WTC11 (cell line): ENCODE results near the gene AVEN.

Experiments used
- ATF1 ChIP-seq: sonication (generic); formaldehyde crosslinking; IDR thresholded peaks from 2 replicates; pipeline ENCODE4 v1.8.1; 2023; ENCODE audit warnings: mild to moderate bottlenecking, moderate library complexity, missing genetic modification reagents
- MYBL2 ChIP-seq: sonication (generic); formaldehyde crosslinking; IDR thresholded peaks from 2 replicates; pipeline ENCODE4 v1.8.1; 2023; ENCODE audit warnings: mild to moderate bottlenecking, moderate library complexity, missing genetic modification reagents
- NR1H2 ChIP-seq: sonication (generic); formaldehyde crosslinking; IDR thresholded peaks from 2 replicates; pipeline ENCODE4 v1.9.0; 2021; ENCODE audit warnings: mild to moderate bottlenecking, moderate library complexity, missing genetic modification reagents
- NR2C2 ChIP-seq: sonication (generic); formaldehyde crosslinking; IDR thresholded peaks from 2 replicates; pipeline ENCODE4 v1.8.0; 2022; ENCODE audit warnings: mild to moderate bottlenecking, missing genetic modification reagents
- RORB ChIP-seq: fragments of 250-450 bp; sonication (Bioruptor Pico); IDR thresholded peaks from 2 replicates; pipeline ENCODE4 v1.9.0; 2021; ENCODE audit warnings: mild to moderate bottlenecking
- SMAD3 ChIP-seq: sonication (generic); formaldehyde crosslinking; IDR thresholded peaks from 2 replicates; pipeline ENCODE4 v1.8.0; 2022; ENCODE audit warnings: missing genetic modification reagents, mild to moderate bottlenecking, borderline replicate concordance
- ZBTB21 ChIP-seq: sonication (generic); formaldehyde crosslinking; IDR thresholded peaks from 2 replicates; pipeline ENCODE4 v1.8.1; 2023; ENCODE audit warnings: mild to moderate bottlenecking, missing genetic modification reagents, borderline replicate concordance
- ZNF138 ChIP-seq: sonication (generic); formaldehyde crosslinking; conservative IDR thresholded peaks from 2 replicates; pipeline ENCODE4 v1.8.1; 2022; ENCODE audit warnings: mild to moderate bottlenecking, moderate library complexity, missing genetic modification reagents
- ZNF423 ChIP-seq: fragments of 250-450 bp; sonication (Bioruptor Pico); IDR thresholded peaks from 2 replicates; pipeline ENCODE4 v2.1.2; 2022; ENCODE audit warnings: mild to moderate bottlenecking, moderate library complexity
- ZNF671 ChIP-seq: fragments of 250-450 bp; sonication (Bioruptor Pico); IDR thresholded peaks from 2 replicates; pipeline ENCODE4 v1.8.0; 2021; ENCODE audit warnings: mild to moderate bottlenecking
- TF ChIP-seq, protein P1 (sequence below): fragments of 200-600 bp; IDR thresholded peaks from 2 replicates; pipeline ENCODE4 v1.8.0; 2022; ENCODE audit warnings: antibody characterized with exemption
- TF ChIP-seq, protein P2 (sequence below): sonication (generic); formaldehyde crosslinking; IDR thresholded peaks from 2 replicates; pipeline ENCODE4 v1.8.1; 2023; ENCODE audit warnings: mild to moderate bottlenecking, missing genetic modification reagents, borderline replicate concordance
- TF ChIP-seq, protein P3 (sequence below): sonication (generic); formaldehyde crosslinking; conservative IDR thresholded peaks from 2 replicates; pipeline ENCODE4 v1.8.1; 2023; ENCODE audit warnings: mild to moderate bottlenecking, low read depth, missing genetic modification reagents, moderate library complexity
- TF ChIP-seq, protein P4 (sequence below): sonication (generic); formaldehyde crosslinking; IDR thresholded peaks from 2 replicates; pipeline ENCODE4 v1.8.1; 2022; ENCODE audit warnings: low read depth, mild to moderate bottlenecking, moderate library complexity, missing genetic modification reagents, borderline replicate concordance

DNA sequence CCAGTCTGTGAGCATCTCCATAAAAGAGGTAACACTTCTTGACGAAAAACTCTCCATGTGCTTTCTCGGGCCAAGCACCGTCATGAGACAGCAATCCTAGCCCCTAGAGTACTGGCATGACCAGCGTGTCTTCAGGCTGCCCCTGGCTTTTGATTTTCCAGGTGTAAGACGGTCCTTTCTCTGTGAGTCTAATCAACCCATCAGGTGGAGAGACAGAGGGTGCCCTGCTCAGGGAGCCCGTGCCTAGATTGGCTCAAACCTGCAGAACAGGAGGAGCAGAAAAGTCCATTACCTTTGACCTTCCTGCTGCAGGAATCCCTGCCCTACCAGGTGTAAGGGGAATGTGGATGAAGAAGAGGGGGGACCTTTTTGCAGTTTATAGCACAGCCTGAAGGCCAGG lies 180.2 kb downstream of the AVEN start:
- TF ChIP-seq ATF1 (CRISPR knock-in tag) (no peak), ZNF138 (CRISPR knock-in tag) (no peak), SMAD3 (CRISPR knock-in tag) (no peak), ZNF423 (CRISPR knock-in tag) (no peak), MYBL2 (no peak), NR2C2 (no peak), ZNF671 (CRISPR knock-in tag) (no peak), NR1H2 (no peak), RORB (CRISPR knock-in tag) (no peak), ZBTB21 (CRISPR knock-in tag) (no peak)
- TF ChIP-seq, protein P1, sequence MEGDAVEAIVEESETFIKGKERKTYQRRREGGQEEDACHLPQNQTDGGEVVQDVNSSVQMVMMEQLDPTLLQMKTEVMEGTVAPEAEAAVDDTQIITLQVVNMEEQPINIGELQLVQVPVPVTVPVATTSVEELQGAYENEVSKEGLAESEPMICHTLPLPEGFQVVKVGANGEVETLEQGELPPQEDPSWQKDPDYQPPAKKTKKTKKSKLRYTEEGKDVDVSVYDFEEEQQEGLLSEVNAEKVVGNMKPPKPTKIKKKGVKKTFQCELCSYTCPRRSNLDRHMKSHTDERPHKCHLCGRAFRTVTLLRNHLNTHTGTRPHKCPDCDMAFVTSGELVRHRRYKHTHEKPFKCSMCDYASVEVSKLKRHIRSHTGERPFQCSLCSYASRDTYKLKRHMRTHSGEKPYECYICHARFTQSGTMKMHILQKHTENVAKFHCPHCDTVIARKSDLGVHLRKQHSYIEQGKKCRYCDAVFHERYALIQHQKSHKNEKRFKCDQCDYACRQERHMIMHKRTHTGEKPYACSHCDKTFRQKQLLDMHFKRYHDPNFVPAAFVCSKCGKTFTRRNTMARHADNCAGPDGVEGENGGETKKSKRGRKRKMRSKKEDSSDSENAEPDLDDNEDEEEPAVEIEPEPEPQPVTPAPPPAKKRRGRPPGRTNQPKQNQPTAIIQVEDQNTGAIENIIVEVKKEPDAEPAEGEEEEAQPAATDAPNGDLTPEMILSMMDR = no peak
- TF ChIP-seq, protein P2, sequence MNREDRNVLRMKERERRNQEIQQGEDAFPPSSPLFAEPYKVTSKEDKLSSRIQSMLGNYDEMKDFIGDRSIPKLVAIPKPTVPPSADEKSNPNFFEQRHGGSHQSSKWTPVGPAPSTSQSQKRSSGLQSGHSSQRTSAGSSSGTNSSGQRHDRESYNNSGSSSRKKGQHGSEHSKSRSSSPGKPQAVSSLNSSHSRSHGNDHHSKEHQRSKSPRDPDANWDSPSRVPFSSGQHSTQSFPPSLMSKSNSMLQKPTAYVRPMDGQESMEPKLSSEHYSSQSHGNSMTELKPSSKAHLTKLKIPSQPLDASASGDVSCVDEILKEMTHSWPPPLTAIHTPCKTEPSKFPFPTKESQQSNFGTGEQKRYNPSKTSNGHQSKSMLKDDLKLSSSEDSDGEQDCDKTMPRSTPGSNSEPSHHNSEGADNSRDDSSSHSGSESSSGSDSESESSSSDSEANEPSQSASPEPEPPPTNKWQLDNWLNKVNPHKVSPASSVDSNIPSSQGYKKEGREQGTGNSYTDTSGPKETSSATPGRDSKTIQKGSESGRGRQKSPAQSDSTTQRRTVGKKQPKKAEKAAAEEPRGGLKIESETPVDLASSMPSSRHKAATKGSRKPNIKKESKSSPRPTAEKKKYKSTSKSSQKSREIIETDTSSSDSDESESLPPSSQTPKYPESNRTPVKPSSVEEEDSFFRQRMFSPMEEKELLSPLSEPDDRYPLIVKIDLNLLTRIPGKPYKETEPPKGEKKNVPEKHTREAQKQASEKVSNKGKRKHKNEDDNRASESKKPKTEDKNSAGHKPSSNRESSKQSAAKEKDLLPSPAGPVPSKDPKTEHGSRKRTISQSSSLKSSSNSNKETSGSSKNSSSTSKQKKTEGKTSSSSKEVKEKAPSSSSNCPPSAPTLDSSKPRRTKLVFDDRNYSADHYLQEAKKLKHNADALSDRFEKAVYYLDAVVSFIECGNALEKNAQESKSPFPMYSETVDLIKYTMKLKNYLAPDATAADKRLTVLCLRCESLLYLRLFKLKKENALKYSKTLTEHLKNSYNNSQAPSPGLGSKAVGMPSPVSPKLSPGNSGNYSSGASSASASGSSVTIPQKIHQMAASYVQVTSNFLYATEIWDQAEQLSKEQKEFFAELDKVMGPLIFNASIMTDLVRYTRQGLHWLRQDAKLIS (CRISPR knock-in tag) = no peak
- TF ChIP-seq, protein P3, sequence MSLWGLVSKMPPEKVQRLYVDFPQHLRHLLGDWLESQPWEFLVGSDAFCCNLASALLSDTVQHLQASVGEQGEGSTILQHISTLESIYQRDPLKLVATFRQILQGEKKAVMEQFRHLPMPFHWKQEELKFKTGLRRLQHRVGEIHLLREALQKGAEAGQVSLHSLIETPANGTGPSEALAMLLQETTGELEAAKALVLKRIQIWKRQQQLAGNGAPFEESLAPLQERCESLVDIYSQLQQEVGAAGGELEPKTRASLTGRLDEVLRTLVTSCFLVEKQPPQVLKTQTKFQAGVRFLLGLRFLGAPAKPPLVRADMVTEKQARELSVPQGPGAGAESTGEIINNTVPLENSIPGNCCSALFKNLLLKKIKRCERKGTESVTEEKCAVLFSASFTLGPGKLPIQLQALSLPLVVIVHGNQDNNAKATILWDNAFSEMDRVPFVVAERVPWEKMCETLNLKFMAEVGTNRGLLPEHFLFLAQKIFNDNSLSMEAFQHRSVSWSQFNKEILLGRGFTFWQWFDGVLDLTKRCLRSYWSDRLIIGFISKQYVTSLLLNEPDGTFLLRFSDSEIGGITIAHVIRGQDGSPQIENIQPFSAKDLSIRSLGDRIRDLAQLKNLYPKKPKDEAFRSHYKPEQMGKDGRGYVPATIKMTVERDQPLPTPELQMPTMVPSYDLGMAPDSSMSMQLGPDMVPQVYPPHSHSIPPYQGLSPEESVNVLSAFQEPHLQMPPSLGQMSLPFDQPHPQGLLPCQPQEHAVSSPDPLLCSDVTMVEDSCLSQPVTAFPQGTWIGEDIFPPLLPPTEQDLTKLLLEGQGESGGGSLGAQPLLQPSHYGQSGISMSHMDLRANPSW (CRISPR knock-in tag) = no peak
- TF ChIP-seq, protein P4, sequence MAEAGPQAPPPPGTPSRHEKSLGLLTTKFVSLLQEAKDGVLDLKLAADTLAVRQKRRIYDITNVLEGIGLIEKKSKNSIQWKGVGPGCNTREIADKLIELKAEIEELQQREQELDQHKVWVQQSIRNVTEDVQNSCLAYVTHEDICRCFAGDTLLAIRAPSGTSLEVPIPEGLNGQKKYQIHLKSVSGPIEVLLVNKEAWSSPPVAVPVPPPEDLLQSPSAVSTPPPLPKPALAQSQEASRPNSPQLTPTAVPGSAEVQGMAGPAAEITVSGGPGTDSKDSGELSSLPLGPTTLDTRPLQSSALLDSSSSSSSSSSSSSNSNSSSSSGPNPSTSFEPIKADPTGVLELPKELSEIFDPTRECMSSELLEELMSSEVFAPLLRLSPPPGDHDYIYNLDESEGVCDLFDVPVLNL (CRISPR knock-in tag) = no peak
